Non-pigmented ciliary epithelial cell (primary cell): ENCODE results near the gene FOXQ1.

ENCODE experiments used
- DNase-seq: peaks from one replicate; pipeline ENCODE4 v3.0.0-alpha.2; 2010; ENCODE audit warnings: low read depth

The FOXQ1 gene, protein sequence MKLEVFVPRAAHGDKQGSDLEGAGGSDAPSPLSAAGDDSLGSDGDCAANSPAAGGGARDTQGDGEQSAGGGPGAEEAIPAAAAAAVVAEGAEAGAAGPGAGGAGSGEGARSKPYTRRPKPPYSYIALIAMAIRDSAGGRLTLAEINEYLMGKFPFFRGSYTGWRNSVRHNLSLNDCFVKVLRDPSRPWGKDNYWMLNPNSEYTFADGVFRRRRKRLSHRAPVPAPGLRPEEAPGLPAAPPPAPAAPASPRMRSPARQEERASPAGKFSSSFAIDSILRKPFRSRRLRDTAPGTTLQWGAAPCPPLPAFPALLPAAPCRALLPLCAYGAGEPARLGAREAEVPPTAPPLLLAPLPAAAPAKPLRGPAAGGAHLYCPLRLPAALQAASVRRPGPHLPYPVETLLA

DNA sequence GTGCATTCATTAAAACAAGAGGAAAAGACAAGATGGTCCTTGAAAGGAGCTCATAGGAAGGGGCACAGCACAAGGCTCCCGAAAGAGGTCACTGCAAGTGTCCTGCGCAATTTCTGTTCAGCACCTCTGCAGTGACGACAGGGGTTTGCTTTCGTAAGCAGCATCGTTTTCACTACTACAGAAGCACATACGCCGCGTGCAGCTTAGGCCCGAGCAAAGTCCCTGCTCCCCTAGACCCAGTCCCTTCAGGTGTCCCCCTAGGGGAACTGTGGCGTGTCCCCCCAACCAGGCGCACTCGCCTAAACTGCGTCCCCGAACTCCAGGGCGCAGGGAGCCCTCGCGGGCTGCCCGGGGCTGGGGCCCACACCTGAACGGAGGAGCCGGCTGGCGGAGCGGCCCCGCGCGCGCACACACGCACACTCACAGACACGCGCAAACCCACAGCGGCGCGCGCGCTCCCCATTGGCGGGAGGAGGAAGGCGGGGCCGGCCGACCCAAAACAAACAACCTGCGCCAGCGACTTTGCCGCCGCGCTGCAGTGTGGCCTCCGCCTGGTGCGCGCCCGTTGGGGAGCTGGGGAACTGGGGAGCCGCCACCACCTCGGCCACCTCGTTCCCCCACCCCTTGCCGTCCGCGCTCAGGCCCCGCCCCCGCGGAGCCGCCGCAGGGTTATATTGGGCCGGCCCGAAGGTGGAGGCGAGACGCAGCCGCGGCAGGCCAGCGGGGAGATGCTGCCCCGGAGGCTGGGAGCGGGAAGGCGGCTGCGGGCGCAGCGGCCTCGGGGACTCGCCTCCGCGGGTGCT is at the start of gene FOXQ1:
Gene FOXQ1 (plus strand): TSS at position 699 of the 803 bp plus-strand sequence. CDS start 607 bp downstream, outside the sequence.
- no peak for DNase-seq

DNA sequence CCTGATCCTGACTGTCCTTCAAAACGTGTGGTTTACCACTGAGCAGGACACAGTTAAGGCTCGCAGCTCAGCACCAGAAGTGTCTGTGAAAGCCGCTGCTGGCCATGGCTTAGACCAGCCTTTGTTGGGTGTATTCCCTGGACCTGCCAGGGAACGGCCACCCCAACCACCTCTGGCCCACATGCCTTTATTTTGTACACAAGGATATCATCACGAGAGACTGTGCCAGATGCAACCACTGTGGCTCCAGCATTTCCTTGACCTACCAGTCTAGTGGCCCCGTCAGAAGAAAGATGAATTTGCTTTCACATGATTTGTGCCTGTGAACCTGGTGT is 49.2 kb upstream of the FOXQ1 start:
- DNase-seq = no peak

DNA sequence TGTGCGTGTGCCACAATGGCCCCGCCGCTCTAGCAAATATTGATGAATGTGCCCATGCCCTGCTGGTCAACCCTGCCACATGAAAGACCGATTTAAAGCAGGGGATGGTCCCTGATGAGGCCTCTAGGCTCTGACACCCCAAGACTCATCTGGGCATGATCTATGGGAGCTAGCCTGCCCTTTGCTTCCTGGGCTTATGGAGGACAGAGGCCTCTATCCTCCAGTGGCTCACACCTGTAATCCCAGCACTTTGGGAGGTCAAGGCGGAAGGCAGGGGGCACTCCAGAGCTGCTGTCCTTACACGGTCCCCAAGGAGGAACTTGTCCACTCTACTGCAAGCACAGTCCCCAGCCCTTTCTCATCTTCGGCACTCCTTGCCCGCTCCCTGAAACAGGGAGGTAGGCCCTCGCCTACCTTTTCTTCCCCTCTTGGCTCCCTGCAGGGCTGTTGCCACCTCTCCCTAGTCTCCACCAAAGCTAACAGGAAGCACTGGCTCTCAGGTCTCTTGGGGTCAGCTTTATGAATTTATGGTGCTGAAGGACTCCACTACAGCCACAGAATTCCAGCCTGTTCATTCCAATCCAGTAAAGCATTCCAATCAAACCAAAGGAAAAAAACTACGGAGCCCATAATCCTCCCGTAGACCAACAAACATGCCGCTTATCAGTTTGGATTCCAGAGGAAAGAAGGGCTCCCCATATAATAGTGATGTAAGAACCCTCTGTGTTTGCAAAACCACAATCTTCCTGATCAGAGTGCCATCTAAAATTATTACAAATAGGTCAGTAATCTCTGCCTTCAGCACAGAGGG is 48.7 kb upstream of the FOXQ1 start:
- DNase-seq = no peak

DNA sequence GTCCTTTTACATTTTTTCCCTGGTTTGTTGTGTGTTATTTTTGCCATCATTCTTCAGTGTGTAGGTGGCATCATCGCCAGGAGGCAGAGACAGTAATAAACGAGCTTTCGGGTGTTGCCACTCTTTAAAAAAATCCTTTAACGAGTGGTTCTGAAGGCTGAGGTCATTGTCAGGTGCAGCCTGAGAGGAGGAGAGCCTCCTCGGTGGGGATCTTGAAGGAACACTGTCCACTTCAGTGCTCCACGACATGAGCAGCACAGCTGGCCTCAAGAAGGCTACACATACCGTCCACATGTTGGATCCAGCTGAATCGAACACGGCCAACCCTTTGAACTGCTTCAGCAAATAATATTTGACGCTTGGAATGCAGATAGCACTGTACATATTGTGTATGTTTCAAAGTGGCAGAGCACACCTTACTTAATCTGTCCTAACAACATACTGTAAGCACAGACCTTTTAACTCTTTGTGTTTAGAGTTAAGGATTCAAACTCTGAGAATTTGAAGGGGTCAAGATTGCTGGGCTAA is 48.0 kb upstream of the FOXQ1 start:
- no peak for DNase-seq

DNA sequence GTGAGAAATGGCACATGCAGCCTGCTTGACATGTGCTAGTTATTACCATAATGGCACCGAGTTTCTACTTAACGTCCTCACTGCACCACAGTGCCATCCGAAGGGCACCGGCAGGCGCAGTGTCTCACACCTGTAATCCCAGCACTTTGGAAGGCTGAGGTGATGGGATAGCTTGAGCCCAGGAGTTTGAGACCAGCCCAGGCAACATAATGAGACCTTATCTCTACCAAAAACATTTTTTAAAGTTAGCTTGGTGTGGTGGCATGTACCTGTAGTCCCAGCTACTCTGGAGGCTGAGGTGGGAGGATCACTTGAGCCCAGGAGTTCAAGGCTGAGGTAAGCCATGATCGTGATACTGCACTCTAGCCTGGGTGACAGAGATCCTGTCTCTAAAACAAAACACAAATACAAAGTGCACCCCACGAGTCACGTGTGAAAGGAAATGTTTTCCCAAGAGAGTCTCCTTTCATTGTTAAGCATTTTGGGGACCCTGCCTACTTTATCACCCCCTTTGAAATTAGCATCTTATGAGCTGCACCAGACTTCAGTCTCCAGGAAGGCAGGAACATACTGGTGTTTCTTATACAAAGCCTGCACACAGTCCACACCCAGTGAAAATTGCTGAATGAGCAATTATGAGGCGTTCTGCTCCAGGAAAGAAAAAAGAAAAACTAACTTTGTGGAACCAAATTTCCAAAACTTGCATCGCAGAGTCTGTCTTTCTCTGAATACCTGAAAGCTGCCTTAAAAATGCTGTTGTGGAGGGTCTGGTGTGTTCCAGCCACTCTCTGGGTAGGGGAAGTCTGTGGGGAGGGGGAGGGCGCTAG is 47.1 kb upstream of the FOXQ1 start:
- no peak for DNase-seq

DNA sequence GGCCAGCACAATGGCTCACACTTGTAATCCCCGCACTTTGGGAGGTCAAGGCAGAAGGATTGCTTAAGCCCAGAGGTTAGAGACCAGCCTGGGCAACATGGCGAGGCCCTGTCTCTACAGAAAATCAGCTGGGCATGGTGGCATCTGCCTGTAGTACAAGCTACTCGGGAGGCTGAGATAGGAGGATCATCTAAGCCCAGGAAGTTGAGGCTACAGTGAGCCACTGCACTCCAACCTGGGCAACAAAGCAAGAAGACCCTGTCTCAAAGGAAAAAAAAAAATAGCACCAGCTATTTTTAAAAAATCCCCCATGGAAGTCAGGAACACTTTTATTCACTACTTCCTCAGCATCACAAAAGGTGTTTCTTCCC is 45.2 kb upstream of the FOXQ1 start:
- DNase-seq = no peak

DNA sequence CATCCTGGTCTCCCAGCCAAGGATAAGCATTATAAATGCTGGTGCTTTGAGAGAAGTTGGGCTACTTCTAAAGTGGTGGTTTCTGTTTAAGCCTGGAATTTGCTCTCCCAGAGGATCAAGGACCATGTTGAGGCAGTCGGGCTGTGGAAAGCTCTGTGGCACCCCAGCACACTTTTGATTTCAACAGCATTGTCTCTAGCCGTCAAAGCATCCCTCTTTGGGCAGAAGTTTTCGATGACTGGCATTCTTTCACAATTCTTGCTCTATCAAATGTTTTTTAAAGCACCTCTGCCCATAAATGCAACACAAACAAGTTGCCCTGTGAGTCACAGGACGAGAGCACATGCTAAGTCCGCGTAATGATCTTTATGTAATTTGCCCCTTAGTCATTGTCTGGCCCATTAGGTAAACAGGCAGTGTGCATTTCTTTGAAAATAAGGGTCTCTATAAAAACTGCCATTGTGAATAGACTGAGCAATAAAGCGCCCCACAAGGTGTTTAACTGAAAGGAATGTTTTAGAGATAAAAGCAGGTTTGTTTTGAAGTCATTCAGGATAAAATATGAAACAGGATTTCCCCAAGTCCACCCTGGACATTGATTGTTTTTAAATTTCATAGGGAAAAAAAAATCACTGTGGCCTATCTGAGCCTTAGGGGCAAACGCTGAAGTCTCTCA is 44.7 kb upstream of the FOXQ1 start:
- DNase-seq = no peak

DNA sequence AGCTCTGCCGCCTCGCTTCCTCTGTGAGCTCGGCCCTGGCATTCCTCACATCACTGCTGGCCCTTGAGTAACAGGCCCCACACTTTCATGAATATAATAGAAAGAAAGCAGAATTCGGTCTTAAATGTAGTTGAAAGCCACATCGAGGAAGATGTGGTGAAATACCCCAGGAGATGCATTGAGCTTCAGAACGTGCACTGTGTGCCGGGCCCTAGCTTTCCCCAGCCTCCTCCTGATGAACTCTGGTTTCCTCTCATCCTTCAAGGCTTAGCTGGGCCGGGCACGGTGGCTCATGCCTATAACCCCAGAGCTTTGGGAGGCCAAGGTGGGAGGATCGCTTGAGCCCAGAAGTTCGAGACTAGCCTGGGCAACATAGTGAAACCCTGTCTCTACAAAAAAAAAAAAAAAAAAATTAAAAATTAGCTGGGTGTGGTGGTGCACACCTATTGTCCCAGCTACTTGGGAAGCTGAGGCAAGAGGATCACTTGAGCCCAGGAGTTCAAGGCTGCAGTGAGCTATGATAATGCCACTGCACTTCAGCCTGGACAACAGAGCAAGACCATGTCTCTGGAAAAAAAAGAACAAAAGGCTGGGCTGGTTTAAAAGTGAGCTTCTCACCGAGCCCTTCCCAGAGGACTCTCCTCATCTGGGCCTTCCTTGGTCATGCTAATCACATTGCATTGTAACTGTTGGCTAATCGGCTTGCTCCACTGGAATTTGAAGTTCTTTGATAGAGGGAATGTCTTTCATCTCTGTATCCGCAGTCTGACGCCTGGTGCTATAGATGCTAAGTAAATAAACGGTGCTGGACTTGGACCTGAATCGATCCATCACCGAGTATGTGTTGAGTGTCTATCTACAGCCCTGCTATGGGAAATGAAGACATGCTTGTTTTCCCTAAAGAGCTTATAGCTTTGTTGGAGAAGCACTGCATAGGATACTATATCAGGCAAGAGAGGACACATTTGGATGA is 43.8 kb upstream of the FOXQ1 start:
- DNase-seq = no peak

DNA sequence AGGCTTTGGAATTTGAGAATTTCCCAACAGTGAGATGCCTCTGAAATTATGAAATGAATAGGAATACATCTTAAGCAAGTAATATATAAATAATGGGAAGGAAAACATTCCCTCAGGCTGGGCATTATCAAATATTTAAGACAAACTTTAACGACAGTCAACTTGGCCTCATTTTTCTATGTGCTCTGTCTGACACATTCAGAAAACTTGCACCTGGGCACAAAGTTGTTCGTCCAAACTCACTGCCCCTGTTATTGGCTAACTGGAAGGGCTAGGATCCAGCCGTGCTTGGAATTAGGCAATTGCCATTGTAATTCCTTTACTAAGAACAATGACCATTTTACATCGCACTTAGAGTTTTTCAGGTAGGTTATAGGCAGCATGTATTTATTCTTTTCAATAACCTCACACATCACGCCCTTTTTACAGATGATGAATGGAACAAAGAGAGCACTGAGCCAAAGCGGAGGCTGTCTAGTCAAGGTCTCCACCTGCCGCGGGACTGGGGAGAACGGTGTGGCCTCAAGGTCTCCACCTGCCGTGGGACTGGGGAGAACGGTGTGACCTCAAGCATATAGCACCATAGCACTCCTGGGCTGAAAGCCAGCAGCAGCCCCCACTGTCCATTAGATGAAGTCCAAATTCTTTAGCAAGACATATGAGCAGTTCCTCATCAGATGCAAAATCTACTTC is 40.7 kb upstream of the FOXQ1 start:
- DNase-seq = no peak

DNA sequence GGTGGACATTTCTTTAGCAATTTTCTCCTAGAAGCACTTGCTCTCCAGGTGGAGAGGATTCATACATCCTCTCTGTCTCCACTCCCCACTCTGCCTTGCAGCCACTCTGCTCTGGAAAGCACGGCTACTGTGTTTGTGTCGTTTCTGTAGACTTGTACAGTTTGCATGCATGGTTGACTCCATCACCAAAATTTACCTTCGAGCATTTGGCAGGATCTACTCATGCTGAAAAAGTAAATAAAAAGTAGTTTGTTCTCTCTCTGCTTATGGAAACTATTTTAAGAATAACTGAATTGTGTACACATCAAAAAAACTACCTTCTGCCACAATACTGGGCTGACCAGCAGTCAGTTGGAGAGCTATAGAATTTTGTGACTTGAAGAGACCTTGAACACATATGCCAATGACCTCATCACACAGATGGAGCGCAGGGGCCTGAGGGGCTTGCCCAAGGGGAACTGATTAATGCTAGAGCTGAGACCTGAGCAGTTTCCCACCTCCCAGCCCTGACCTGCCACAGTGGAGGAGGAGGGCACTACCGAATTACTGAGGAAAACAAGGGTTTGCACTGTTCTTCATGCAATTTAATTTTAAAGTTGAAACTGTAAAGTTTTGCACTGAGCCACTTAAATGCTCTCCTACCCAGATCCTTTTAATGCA is 33.7 kb upstream of the FOXQ1 start:
- no peak for DNase-seq

DNA sequence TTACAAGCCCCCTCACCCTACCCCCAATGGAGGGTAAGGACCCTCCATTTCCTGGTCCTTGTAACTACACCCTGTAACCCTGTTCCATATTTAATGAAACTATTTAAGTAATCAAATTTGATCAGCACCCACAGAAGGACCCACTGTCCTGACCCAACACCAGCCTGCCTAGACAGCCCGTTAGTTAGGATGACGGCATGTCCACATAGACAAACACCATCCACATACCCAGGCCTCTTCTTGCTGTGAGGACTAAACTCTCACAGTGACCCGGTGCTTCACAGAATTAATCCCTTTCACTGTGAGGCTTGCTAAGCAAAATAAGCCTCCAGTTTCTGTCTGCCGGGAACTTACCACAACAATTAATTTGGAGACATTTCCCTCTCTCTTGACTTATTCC is 32.8 kb upstream of the FOXQ1 start:
- no peak for DNase-seq

DNA sequence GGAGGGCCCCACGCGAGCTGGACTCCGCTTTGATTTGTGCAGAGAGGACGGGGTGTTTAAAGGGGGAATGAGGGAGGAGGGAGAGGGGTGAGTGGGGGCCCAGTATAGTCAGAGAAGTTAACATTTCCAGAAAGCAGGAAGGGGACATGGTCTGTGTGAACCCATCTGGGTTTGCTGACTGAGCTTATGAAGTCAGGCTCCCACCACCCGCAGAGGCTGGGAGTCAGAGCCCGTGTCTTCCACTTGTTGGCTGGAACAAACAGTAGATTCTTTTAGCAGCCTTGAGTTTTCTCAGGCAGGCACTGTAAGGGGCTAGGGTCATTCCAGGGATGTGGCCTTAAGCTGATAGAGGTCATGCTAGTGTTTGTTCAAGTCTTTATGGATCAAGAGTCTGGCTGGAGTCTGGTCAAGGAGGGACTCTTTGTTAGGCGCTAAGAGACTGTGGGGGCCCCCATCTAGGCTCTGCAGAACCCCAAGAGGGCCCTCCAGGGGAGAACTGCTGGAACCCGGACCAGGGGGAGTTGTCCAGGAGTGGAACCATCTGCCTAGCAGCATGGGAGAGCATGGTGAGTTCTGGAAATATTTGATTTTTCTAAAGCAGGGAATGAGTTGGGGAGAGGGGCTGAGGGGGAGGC is 31.1 kb upstream of the FOXQ1 start:
- no peak for DNase-seq

DNA sequence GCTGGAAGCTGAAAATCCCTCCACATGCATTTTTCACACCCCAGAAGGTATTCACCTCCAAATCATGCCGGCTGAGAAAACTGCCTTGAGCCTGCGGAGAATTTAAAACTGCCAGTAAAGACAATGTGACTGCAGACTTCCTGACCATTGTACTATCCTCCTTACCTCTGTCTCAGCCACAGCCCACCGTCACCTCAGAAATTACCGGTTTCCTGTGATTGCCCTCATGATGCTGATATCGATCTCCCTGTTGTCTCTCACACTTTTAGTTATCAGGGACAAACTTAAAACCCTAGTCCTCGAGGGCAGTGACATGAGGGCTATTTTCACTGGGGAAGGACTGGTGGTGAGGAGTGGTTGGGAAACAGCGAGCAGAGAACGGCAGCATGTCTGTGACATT is 30.2 kb upstream of the FOXQ1 start:
- no peak for DNase-seq

DNA sequence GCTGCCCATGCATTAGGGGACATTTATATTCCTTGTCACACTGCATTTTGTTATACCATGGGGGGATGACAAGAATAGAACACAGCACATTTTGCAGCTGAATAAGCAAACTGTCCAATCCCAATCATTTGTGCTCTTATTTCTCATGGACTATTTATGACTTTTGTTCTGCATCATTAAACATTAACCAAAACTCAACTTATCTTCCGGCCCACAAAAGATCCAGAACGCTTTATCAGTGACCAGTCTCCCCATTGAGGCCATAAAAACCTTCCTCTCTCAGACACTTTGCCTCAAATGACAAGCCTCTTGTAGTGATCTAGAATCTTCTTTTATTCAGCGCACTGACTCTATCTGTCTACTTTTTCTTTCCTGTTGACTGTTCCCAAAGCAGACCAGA is 28.4 kb upstream of the FOXQ1 start:
- no peak for DNase-seq

DNA sequence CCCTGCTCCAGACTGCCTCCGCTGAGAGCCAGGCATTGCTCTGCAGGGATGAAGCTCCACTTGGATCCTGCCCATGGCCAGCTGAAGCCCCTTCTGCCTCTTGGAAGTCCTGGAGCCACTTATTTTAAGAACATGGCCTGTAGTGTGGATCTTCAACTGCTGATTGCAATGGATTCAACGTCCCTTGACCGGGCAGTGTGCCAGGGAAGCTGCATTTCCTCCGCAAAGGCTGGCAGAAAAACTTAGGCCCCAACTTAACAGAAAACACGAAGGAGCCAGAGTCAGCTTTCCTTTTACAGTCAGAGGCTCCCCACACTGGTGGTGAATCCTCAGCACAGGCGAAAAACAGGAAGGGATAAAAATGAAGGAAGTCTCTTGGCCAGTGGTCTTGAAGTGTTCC is 26.3 kb upstream of the FOXQ1 start:
- DNase-seq = no peak

DNA sequence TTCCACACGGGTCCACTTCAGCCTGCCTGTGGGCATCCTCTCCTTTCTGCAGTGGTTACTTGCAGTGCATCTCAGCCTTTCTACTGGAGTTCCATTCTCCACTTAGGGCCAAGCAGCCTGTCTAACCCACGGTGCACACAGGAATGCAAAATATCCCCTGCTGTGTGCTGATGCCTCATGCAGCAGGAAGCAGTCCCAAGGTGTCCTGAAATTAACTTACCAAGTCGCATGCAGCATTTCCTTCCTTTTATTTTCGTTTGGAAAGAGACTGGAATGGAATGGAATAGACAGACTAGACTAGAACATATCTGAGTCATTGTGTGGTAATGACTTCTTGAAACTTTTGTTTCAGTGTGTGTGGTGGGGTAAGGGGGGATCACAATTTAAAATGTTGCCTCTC is 25.9 kb upstream of the FOXQ1 start:
- DNase-seq = peak; percentile 76

DNA sequence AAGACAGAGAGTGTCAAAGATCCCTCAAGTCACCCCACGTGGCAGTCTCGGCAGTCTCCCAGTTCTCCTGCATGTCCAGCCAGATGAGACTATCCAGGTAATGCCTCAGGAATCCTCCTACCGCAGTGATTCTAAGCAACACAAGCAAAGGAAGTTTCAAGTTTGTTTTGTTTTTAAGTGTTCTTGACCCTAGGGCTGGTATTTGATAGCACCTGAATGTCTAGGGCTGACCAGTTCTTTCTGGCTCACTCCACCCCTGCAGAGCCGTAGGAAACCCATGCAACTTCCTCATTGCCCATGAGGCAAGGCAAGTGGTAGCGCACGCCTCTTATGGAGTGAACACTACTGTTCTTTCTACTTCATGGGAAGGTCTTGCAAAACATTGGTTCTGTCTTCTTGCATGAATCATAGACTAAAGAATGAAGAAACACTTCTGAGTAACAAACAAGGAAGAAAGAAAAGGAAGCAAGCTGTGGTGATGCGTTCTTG is 24.8 kb upstream of the FOXQ1 start:
- peak; percentile 76 for DNase-seq

DNA sequence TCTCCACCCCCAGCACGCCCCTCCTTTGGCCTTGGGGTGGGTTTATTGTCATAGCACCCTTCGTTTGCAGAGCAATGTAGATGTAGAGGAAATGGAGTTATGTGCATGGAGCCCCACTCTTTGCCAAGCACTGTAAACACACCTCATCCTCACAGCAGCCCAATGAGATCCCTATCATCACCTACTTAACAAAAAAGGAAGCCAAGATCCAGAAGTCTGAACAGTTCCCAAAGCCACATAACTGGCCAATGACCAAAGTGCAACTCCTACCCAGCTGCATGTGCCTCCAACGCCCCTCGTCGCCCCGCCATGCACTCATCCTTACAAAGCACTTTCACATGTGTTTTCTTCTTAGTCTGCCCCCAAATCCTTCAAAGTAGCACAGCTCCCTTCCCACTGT is 21.8 kb upstream of the FOXQ1 start:
- DNase-seq = no peak
